Measurements from ENCODE around the gene SMARCB1.
A peak's percentile ranks its signal among the peaks of the same experiment; 100 is the strongest.

Gene SMARCB1

DNA sequence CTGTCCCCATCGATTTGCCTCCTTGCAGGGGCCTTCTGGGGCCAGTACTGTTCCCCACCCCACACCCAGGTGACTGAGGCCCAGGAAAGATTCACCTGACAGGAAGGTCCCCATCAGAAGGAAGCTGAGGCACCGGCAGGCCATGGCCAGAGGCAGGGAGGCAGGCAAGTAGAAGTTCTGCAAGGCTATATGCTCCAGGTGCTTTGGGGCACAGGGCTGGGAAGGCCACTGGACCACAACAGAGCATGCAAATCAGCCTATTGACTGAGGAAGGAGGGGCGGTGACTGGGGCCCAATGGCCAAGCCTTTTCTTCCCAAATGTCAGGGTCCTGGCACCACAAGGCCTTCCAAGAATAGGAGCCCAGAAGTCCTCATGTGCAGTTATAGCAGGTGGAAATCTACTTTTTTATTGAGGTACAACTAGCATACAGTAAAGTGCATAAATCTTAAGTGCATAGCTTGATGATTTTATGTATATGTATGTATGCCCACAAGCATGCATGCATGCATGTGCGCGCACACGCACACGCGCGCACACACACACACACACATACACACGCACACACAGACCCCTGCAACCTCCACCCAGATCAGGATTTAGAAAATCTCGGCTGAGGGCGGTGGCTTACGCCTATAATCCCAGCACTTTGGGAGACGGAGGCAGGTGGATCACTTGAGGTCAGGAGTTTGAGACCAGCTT is 32.4 kb upstream of the SMARCB1 start, which contains the start of gene VPREB3:
VPREB3 (minus strand) TSS at position 206 of the 700 bp plus-strand sequence; CDS start at position 144, 62 bp downstream.
- TF ChIP-seq, protein P1, sequence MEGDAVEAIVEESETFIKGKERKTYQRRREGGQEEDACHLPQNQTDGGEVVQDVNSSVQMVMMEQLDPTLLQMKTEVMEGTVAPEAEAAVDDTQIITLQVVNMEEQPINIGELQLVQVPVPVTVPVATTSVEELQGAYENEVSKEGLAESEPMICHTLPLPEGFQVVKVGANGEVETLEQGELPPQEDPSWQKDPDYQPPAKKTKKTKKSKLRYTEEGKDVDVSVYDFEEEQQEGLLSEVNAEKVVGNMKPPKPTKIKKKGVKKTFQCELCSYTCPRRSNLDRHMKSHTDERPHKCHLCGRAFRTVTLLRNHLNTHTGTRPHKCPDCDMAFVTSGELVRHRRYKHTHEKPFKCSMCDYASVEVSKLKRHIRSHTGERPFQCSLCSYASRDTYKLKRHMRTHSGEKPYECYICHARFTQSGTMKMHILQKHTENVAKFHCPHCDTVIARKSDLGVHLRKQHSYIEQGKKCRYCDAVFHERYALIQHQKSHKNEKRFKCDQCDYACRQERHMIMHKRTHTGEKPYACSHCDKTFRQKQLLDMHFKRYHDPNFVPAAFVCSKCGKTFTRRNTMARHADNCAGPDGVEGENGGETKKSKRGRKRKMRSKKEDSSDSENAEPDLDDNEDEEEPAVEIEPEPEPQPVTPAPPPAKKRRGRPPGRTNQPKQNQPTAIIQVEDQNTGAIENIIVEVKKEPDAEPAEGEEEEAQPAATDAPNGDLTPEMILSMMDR (IDR thresholded peaks at IDR 0.05; ENCODE audit: extremely low read depth, missing control alignments): no peak
- peak; percentile 19 for DNase-seq (ENCODE audit: low spot score)

DNA sequence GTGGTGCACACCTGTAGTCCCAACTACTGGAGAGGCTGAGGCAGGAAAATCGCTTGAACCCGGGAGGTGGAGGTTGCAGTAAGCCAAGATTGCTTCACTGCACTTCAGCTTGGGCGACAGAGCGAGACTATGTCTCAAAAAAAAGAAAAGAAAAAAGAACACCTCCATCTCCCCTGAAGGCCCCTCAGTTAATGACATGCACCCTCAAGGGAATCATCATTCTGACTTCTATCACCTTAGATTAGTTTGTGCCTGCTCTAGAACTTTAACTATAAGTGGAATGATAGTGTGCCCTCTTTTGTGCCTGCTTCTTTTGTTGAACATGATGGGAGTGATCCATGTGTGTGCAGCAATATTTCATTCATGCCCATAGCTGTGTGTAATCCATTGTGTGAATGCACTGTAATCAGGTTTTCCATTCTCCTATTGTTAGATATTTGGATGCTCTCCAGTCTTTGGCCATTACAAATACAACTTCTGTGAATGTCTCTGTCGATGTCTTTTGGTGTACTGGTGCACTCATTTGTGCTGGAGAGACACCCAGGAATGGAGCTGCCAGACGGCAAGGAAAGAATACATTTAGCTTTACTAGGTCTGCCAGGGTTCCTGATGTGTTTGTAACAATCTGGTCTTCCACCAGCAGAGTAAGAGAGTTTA is 31.7 kb upstream of the SMARCB1 start:
- TF ChIP-seq, protein P1 (IDR thresholded peaks at IDR 0.05; ENCODE audit: extremely low read depth, missing control alignments): no peak
- DNase-seq (ENCODE audit: low spot score): peak; percentile 4

DNA sequence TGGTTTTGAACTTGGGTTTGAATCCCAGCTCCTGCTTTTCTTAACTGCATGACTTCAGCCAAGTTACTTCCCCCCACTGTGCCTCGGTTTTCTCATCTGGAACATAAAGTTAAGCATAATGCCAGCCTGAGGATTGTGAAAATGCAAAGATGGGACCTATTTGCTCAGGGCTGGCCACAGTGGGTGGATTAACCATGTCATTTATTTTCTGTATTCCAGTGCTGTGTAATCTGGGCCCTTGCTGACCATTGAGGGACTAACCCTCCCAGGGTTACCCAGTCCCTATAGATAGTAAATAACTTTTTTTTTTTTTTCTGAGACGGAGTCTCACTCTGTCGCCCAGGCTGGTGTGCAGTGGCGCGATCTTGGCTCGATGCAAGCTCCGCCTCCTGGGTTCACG is 31.1 kb upstream of the SMARCB1 start:
- TF ChIP-seq, protein P1 (IDR thresholded peaks at IDR 0.05; ENCODE audit: extremely low read depth, missing control alignments): no peak
- DNase-seq (ENCODE audit: low spot score): no peak

DNA sequence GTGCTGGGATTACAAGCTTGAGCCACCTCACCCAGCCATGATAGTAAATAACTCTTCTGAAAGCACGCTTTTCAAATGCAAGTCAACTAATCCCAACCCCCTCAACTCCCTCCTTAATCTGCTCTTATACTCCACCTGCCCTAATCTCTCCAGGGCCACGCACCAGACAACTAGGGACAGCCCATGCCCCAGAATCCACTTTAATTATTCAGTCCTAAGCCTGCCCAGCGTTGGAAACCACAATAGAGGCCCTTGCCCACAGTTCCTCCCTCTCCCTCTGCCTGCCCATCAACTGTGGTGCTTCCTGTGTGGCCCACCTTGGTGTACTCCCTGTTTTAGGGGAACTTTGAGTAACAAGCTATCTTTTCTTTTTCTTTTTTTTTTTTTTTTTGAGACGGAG is 29.9 kb upstream of the SMARCB1 start:
- DNase-seq (ENCODE audit: low spot score): no peak
- TF ChIP-seq, protein P1 (IDR thresholded peaks at IDR 0.05; ENCODE audit: extremely low read depth, missing control alignments): no peak

DNA sequence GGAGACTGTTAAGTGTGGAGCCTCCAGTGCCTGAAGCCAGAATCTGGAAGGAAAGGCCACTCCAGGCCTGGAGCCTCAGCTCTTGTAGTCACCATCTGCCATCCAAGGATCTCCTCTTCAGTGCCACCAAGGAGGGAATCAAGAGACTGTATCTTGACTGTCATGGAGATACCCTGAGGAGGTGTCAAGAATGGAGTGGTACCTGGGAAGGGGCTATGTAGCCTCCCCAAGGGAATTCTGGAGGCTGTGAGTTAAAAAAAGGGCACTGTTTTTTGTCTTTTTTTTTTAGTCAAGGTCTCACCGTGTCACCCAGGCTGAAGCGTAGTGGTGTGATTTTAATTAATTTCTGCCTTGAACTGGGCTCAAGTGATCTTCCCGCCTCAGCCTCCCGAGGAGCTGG is 27.2 kb upstream of the SMARCB1 start:
- no peak for DNase-seq (ENCODE audit: low spot score)
- TF ChIP-seq, protein P1 (IDR thresholded peaks at IDR 0.05; ENCODE audit: extremely low read depth, missing control alignments): no peak

DNA sequence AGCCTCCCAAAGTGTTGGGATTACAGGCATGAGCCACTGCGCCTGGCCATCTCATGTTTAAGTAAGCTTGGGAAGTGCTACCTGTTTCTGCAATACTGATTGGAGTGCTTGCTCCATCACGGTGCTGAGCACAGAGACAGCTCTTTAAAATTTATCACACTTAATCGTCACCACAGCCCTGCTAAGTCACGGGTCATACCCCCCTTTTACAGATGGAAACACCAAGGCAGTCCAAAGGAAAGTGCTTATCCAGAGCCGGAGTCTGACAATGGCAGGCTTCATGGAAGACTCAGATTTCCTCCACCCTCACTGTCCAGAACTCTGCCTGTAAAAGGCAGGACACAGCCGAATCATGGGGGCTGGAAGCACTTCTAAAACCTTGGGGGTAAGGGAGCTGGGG is 26.7 kb upstream of the SMARCB1 start:
- no peak for DNase-seq (ENCODE audit: low spot score)
- TF ChIP-seq, protein P1 (IDR thresholded peaks at IDR 0.05; ENCODE audit: extremely low read depth, missing control alignments): no peak

DNA sequence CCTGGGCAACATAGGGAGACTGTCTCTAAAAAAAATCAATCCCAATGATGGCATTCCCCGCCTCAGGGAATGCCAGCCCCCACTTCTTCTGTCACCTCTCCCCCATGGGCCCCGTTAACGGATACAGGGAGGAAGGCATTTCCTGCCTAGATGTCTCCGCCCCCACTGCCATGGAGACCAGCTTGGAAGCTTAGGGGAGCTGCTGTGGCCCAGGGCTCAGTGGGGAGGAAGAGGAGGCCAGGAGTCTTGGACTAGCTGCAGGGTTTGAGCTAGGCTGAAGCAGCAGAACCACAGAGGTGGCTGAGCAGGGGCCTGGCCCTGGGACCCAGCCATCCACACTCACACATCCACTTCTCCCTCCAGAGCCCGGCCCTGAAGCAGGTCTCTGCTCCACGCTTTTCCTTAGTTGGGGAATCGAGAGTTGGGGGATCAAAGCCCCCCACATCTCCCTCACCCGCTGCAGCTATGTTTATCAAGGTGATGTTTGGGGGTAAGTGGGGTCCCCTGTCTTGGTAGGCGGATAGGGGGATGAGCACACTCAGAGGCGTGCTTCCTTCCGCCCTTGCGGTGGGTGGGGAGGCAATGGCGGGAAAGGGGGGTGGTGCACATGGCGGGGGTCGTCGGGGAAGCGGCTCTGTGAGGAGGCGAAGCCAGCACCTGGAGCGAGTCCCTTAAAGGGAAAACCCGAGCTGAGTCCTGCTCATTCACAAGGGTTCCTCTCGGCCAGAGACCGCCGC is 23.8 kb upstream of the SMARCB1 start, which contains the start of gene C22orf15:
C22orf15 (plus strand) TSS at position 149 of the 737 bp plus-strand sequence; CDS start at position 466, 317 bp downstream.
- DNase-seq (ENCODE audit: low spot score): no peak
- TF ChIP-seq, protein P1 (IDR thresholded peaks at IDR 0.05; ENCODE audit: extremely low read depth, missing control alignments): no peak

All from GM20000 (cell line).